GM19239 (cell line): ENCODE results near the gene SHOX.

Experiments used
- DNase-seq: peaks from one replicate; pipeline ENCODE4 v3.0.0; 2011; ENCODE audit warnings: low spot score; ENCODE audit not compliant: insufficient read length
- FAIRE-seq: peaks from 2 replicates; lab custom pipeline; 2011; peaks lifted over from hg19 to GRCh38; lab: Jason Lieb, UNC

Gene SHOX

DNA sequence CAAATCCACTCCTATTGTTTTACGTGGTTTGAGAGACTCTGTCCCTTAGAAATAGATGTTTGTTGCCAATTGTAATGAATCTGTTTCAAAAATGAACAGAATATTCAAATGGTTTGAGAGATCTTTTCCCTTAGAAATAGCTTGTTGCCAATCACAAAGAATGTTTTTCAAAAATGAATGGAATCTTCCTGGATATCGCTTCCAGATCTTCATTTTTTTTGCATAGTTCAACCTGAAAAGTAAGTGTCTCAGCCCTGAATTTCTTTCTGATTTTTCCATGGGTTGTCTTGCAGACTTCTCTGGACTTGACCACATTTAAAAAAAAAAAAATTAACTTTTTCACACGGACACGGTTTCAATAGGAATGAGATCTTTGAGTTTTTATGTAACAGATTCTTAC lies 22.7 kb downstream of the SHOX start:
- DNase-seq (no peak), FAIRE-seq (no peak)

DNA sequence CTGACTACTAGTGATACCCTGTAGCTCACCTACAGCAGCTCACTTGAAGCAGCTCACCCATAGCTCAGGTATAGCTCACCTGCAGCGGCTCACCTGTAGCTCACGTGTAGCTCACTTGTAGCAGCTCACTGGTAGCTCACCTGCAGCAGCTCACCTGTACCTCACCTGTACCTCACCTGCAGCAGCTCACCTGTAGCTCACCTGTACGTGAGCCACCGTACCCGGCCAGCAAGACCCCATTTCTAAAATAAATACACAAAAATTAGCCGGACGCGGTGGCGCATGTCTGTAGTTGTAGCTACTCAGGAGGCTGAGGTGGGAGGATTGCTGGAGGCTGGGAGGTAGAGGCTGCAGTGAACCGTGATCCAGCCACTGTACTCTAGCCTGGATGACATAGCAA lies 30.6 kb downstream of the SHOX start:
- FAIRE-seq (no peak), DNase-seq (no peak)

- DNase-seq (no peak), FAIRE-seq (no peak)
Measured at GRCh38 chrX:662126-662525, 31.5 kb downstream of the SHOX start.

- FAIRE-seq, result no peak
Measured at GRCh38 chrX:663841-664240, 33.2 kb downstream of the SHOX start.

GRCh38 chrX:666762-667720 lies 36.5 kb downstream of the SHOX start:
- no peak for DNase-seq
- FAIRE-seq, result no peak

More at GRCh38 chrX:663841-664240, 33.2 kb downstream of the SHOX start:
- no peak for DNase-seq

DNA sequence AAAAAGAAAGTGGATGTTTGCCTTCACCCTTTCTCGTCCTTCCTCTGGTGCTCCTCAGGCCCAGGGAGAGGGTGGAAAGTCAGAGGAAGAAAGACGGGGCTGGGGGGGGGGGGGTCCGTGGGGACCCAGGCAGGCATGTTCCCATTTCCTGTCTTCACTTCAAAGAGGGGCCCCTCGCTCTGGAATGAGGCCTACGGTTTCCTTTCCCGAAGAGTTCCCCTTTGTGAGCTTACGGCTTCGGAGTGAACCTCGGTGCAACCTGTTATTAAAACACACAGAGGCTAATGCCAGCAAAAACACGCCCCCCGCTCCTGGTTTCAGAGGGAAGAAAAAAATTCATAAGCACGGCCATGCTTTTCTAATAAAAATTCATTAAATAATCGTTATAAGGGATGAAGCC lies 40.1 kb downstream of the SHOX start:
- FAIRE-seq, result no peak

GRCh38 chrX:672931-673330 lies 42.3 kb downstream of the SHOX start:
- DNase-seq (no peak), FAIRE-seq (no peak)

More for the DNA sequence above, 40.1 kb downstream of the SHOX start:
- DNase-seq, result no peak

GRCh38 chrX:675279-675954 lies 44.8 kb downstream of the SHOX start:
- DNase-seq (no peak), FAIRE-seq (no peak)

GRCh38 chrX:675955-676295 lies 45.3 kb downstream of the SHOX start:
- no peak for DNase-seq
- FAIRE-seq, result no peak

DNA sequence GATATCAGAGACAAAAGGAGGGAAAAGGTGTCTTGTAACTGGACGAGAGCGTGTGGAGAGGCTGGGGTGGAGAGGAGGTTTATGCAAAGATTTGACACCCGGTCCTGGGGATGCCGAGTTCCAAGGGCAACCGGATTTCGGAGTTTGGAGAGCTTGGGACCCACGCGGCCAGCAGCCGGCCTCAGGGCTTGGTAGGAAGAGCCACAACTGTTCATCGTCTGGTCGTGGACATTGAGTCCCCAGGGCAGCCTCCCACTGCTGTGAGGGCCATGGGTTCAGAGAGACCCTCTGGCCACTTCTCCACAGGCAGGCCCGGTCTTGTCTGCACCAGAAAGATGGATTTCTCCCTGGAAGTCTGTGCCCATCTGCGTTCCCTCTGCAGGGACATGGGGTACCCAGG lies 46.8 kb downstream of the SHOX start:
- DNase-seq, result no peak
- FAIRE-seq, result no peak

- FAIRE-seq (no peak), DNase-seq (no peak)
Measured at GRCh38 chrX:679291-679979, 48.8 kb downstream of the SHOX start.

DNA sequence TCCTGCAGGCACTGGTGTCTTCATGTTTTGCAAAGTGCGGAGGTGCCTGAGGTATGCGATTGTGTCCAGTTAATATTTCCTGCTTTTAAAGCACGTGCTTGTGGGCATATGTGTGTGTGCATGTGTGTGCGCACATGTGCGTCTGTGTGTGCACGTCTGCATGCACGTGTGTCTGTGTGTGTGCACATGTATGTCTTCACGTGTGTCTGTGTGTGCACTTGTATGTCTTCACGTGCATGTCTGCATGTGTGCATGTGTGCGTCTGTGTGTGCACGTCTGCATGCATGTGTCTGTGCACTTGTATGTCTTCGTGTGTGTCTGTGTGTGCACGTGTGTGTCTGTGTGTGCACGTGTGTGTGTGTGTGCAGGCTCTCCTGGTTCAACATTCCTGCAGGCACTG lies 49.5 kb downstream of the SHOX start:
- FAIRE-seq, result no peak
- DNase-seq, result no peak

GRCh38 chrX:681989-682388 lies 51.4 kb downstream of the SHOX start:
- no peak for FAIRE-seq
- DNase-seq, result no peak

GRCh38 chrX:682892-683291 lies 52.3 kb downstream of the SHOX start:
- no peak for FAIRE-seq

DNA sequence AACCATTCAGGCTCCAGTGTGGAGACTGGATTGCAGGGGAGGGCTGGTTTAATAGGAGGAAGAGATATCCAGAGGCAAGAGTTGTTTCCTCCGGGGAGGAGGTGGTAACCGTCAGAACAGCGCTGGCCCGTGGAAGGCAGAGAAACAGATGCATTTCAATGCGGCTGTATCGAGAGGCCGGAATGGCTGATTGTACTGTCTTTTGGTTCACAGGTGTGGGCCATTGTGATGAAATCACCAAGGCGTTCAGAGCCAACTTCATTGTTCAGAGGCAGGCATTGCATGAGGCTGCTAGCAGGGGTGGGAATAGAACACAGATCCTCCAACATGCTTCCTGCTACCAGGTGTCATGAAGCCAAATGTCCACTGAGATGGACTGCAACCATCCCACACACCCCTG lies 53.0 kb downstream of the SHOX start:
- DNase-seq (no peak), FAIRE-seq (no peak)

More at GRCh38 chrX:682892-683291, 52.3 kb downstream of the SHOX start:
- no peak for DNase-seq

DNA sequence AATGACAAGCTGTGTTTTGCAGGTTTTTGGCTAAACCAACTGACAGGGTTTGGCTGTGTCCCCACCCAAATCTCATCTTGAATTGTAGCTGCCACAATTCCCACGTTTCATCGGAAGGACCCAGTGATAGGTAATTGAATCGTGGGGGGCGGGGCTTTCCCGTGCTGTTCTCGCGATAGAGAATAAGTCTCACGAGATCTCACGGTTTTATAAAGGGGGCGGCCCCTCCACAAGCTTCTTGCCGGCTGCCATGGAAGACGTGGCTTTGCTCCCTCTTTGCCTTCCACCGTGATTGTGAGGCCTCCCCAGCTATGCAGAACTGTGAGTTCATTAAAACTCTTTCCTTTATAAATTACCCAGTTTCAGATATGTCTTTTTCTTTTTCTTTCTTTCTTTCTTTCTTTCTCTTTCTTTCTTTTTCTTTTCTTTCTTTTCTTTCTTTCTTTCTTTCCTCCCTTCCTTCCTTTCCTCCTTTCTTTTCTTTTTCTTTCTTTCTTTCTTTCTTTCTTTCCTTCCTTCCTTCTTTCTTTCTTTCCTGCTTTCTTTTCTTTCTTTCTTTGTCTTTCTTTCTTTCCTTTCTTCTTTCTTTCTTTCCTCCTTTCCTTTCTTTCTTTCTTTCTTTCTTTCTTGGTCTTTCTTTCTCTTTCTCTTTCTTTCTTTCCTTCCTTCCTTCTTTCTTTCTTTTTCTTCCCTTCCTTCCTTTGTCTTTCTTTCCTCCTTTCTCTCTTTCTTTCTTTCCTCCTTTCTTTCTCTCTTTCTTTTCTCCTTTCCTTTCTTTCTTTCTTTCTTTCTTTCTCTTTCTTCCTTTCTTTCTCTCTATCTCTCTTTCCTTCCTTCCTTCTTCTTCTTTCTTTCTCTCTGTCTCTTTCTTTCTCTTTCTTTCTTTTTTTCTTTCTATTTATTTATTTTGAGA lies 54.8 kb downstream of the SHOX start:
- FAIRE-seq (no peak), DNase-seq (no peak)

- FAIRE-seq (no peak), DNase-seq (no peak)
Measured at GRCh38 chrX:689983-690382, 59.4 kb downstream of the SHOX start.

- no peak for FAIRE-seq
Measured at GRCh38 chrX:694800-695199, 64.2 kb downstream of the SHOX start.

DNA sequence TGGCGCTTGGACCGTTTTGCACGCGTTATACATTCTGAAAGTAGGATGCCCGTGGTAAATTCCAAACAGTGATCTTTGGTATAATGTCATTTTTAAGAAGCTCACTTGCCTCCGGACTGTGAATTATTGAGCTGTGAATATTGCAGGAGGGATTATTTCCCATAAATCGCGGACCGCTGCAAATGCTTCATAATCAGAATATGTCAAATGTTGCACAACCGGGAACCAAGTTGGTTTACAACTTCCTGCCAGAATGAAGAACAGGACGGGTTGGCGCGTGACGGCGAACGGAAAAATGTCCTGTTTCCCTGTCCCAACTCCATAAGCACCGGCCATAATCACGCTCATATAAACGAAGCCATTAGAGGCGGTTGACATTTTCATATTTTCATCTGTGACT lies 67.6 kb downstream of the SHOX start:
- no peak for FAIRE-seq
- DNase-seq, result no peak

More at GRCh38 chrX:694800-695199, 64.2 kb downstream of the SHOX start:
- no peak for DNase-seq

DNA sequence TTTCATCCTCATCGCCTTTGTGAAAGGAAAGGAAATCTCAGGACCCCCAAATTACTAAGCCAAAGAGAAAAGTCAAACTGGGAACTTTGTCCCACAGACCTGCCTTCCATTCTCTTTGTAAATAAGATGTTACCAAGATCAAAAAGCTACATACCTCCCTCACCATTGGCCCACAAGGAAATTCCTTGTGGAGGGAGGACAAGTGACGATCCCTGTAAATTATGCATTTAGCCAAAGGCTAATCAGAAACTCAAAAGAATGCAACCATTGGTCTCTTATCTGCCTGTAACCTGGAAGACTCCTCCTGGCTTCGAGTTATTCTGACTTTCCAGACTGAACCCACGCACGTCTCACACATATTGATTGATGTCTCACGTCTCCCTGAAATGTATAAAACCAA lies 70.3 kb downstream of the SHOX start:
- FAIRE-seq, result no peak
- no peak for DNase-seq
